DMS 273 (cell line): ENCODE measurements around the gene MIAT.
A peak's percentile ranks its signal among the peaks of the same experiment; 100 is the strongest.

ENCODE experiments used
- DNase-seq: peaks from one replicate; lab custom pipeline; 2025; ENCODE audit not compliant: unreplicated experiment; lab: John Stamatoyannopoulos, UW

MIAT gene

DNA sequence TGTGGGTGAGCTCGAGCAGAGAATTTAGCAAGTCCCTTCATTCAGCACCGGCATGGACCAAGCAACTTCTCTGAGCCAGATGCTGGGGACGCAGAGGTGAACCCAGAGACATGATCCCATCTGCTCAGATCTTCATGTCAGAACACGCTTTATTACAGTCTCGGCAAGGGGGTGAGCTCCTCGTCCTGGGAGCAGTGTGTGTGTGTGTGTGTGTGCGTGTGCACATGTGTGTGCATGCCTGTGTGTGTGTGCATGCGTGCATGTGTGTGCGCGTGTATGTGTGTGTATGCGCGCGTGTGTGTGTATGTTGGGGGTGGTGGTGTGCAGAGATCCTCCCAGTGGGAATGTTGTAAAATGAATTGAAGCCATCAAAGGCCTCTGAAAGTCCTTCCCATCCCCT lies 9.8 kb downstream of the MIAT start:
- peak; percentile 66 for DNase-seq

DNA sequence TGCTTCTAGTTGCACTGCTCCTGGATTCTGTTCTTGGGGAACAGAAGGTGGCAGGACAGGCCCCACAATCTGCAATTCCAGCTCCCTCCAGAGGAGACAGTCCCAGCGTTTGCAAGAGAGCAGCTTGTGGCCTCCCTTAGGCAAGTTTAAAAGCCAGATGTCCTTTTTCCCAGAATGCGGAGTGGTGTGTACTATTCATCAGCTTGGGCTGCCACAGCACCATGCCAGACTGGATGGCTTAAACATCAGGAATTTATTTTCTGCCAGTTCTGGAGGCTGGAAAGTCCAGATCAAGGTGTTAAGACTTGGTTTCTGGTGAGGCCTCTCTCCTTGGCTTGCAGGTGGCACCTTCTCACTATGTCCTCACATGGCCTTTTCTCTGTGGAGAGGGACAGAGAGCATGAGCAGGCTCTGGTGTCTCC lies 11.7 kb downstream of the MIAT start:
- DNase-seq, result peak; percentile 95

DNA sequence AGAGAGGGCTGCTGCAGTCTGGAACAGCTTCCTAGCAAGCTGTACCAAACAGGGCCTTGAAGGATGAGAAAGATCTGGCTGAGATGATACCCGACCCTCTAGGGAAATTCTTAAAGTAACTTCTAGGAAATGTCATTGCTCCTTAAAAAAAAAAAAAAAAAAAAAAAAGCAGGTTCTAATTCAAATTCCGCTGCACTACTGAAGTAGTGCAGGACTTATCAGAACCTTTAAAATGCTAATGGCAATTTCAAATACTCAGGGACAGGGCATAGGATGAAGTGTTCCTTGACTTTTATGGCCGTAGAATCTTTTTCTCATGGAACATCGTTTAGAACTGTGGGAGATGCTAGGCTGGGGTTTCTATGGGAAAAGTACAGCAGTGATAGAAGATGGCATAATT lies 13.1 kb downstream of the MIAT start:
- no peak for DNase-seq

DNA sequence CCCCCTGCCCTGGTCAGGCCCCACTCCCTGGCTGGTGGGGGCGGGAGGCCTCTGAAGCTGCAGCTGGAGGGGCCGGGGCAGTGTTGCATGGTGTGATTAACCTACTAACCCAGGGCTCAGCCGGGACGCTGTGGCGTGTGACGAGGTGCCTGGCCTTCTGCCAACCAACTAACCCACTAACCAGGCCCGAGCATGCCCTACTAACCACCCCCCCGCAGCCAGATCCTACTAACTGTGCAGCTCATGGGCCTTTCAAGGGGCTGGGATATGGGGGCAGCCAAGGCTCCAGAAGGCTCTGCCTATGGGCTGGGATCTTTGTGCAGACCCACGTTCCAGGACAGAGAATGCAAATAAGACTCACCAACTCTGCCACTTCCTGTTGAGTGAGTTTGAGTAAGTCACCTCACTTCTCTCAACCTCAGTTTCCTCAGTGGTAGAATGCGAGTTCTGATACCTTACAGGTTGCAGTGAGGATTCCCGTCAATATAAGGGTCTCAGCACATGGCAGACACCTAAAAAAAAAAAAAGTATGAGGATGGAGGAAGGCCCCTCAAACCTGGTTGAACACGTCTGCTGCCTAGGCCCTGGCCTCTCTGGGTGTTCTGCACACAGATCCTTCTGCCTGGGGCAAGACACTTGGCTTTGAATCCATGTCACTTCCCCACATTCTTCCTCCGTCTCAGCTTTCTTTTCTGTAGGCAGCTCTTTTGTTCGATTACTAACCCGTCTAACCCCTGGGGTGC lies 14.1 kb downstream of the MIAT start:
- peak; percentile 45 for DNase-seq

DNA sequence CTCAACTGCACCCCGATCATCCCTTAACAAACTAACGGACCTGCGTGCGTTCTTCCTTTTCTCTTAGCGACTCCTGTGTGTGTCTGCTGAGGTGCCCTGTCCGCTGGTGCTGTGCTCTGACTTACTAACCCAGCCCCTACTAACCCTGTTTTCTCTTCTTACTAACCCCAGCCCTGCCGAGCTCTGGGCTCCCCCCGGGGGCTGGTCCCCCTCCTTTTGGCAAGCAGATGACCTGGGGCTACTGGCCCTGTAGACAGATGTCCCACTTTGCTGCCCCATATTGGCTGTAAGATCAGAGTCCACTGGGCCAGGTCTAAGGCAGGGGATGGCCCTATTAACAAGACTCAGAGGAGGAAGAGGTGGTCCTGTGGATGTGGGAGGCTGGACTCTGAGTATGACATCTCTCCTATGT lies 14.7 kb downstream of the MIAT start:
- no peak for DNase-seq

DNA sequence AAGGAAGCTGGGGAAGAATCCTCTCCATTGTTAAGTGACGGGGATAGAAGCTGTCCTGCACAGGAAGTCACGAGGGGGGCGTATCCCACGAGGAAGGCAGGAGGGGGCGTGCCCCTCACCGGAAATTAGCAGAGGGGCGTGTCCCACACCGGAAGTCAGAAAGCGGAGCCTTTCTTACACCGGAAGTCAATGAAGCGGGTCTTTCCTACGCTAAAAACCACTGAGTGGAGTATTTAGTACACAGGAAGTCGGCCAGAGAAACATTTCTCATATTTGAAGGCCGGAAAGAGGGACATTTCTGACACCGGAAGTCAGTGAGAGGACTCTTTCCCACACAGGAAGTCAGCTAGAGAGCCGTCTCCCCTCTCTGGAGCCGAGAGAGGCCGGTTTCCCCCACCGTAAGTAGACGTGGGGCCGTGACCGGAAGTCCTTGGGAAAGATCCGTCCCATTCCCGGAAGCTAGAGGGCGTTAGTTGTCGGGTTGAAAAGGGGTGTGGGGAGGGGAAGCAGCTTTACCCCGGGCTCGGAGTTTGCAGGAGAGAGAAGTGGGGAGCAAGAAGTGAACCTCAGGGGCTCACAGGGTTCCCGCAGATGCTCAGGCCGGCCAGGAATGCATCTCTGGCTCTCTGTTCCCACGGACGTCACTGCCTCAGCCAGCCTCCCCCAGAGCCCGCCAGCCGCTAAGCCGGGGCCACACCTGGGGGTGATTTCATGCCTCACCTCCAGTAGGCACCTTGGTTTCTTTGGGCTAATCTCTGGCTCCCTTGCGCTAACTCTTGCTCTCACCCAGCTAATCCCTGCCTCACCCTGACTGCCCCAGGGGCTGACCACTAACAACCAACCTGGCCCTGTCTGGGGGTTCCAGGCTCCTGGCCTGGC lies 15.4 kb downstream of the MIAT start:
- DNase-seq, result peak; percentile 97

DNA sequence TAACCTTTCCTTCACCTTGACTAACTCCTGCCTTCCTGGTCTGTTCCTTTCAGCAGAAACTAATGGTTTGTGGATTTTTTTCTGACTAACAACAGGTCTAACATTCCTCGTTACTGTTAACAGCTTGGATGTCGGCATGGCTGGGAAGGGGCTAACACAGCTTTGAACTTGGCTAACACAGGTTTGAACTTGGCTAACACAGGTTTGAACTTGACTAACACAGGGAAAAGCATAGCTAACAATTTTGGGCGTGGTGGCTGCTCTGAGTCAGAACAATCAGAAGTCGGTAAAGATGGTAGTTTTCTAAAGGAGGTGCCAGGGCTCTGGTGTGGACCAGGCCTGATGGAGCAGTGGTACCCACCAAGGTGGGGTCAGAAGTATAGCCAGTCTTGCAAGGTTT lies 16.1 kb downstream of the MIAT start:
- no peak for DNase-seq

DNA sequence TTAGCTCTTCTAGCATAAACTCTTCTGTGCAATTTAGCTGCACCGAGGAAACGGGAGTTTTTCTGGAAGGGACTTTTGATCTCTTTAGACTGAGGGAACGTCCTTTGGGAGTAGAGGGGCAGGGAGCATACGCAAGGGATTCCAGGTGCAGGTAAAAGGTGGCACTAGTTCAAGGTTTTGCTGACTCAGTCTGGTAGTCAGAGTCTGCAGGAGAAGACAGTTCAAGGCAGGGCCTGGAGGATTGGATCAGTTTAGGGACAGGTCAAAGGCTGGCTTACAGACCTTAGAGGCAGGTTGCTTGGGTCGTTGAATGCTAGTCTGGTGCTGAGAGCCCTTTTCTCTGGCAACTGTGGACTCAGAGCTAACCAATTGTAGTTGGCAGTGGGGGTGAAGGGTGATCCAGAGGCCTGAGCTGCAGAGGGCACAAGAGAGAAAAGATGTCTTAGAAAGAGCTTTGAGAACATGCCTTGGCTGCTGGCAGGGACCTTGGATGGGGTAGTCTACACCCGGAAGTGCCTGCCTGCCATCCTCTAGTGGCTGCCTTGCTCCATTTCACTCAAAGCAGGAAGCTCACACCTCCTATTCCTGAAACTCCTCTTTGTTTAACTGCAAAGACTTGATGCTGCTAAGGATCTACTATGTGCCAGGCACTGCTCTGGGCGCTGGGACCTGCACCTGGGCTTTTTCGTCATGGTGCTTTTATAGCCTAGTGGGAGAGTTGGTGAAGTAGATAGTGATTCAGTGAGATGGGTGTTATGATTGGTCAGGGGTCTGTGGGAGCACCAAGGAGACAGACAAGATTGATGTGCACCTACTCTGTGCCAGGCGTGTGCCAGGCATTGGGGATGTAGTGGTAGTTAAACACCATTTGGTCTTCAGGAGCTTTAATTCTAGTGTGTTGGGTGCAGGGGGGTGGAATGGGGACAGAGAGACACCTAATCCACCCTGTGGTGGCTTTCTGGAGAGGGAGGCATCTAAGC lies 17.1 kb downstream of the MIAT start:
- no peak for DNase-seq

DNA sequence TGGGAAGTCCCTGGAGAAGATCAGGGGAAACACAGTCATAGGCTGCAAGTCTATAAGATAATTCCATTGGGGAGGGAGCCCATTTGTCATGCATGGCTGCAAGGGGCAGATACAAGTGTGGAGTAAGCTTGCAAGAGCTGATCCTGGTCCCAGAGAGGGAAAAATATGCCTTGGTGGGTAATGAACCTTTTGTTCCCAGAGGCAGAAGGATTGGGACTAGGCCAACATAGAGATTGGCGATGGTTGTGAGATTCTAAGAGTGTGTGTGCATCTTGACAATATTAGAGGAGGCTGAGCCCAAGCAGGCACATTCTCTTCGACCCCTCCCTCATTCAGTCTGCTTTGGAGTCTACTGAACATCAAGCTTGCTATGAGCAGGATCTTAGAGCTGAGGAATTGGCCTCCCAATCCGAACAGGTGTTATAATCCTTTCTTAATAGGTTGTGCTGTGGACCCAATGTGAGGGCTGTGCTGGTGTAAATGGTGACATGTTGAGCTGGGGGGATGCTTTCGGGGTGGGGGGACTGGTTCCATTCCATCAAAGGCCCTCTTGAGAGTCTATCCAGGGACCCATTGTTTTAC lies 18.4 kb downstream of the MIAT start:
- DNase-seq, result no peak

DNA sequence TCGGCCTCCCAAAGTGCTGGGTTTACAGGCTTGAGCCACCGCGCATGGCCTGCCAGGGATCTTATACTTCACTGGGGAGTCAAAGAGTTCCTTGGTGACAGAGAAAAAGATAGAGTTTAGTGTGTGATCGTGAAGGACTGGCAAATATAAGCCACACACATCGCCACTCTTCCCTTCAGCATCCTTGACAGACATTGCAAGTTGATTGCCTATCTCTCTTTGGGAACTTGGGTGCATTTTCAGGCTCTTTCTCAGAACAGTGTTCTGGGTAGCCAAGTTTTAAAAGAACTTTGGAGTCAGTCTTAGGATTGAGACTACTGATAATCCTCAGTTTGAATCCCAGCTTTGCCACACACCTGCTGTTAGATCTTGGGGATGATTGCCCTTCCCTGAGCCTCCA lies 19.8 kb downstream of the MIAT start:
- no peak for DNase-seq

DNA sequence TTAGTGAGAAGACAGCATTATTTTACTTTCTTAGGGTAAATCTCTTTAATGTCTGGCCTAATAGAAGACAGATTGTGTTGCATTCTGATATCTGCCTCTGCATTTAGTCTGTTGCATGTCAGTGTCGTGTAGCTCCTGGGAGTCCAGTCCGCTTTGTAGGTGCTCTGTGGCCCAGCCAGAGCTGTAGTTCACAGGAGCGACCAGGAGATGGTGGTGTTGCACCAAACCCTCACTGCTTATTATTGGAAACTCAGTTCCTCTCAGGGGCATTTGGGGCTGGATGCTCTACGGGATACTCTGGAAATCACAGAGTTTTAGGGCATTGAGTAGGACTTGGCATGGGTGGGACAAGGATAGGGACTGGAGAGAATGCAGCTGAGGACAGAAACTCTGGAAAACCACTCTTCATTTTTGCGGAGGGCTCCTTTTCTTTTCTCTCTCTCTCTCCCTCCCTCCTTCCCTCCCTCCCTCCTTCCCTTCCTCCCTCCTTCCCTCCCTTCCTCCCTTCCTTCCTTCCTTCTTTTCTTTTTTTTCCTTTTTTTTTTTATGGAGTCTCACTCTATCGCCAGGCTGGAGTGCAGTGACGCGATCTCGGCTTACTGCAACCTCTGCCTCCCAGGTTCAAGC lies 21.7 kb downstream of the MIAT start:
- peak; percentile 79 for DNase-seq

DNA sequence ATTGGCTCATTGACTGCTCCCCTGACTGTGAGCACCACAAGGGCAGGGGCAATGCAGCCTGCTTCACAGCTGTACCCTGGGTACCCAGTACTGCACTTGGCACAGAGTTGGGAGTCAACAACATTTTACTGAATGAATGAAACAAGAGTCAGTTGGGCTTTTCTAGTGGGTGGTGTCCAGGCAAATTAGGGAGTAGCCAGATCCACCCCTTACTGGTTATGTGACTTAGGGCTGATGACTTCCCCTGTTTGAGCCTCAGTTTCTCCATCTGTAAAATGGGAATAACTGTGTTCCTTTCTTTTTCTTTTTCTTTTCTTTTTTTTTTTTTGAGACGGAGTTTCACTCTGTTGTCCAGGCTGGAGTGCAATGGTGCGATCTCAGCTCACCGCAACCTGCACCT lies 23.1 kb downstream of the MIAT start:
- no peak for DNase-seq

DNA sequence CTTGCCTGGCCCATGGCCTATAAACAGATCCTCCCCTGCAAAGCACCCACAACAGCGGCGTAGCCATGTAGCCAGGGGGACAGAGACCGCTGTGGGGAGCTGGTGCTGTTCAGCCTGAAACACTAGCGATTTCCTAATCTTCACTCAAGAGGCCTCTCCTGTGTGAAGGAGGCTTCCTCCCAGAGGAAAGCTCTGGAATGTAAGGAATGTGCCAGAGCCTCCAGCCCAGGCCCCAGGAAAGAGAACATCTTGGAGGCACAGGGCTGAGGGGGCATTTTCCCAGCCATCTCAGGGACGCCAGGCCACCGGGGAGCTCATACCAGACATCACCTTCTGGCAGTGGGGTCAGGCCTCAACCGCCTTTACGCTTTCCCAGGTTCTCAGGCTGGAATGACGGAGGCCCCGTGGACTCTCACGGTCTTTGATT lies 24.0 kb downstream of the MIAT start:
- no peak for DNase-seq

DNA sequence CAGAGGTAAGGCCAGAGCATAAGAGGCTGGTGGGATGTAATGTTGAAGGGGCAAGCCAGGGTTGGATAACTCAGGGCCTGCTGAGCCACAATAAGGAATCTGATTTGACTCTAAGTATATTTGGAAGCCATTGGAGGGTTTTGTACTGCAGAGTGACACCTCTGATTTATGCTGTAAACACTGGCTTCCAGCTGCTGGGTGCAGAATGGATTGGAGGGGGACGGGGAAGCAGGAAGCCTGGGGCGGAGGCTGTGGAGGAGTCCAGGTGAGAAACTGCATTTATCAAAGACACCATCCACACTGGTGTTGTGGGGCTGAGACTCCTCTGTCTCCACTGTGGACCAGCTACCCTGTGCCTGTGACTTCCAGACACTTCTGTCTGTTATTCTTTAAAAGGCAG lies 26.8 kb downstream of the MIAT start:
- no peak for DNase-seq

DNA sequence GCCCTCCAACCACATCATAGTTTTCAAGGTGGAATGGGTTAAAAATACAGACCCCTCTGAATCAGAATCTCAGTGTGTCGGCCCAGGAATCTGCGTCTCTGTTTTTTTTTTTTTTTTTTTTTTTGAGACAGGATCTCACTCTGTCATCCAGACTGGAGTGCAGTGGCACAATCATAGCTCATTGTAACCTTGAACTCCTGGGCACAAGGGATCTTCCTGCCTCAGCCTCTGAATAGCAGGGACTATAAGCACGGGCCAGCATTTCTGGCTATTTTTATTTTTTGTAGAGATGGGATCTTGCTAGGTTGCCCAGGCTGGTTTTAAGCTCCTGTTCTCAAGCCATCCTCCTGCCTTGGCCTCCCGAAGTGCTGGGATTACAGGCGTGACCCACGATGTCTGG lies 28.2 kb downstream of the MIAT start:
- no peak for DNase-seq

DNA sequence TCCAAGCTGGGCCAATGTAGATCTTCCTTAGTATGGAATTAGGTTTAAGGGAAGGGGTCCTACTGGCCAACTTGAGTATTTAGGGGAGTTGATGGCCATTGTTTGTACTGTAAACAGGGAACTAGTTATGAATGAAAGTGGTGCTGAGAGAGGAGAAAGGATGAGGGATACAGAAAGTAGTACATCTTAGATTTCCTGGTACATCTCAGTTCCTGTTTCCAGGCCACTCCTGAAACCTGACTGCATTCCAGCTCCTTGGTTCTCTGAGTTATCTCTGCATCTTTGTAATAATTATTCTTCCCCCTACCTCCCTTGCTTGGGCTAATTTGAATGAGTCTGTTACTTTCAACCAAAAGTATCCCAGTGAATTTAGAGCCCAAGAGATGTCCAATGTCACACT lies 30.1 kb downstream of the MIAT start:
- DNase-seq, result no peak

DNA sequence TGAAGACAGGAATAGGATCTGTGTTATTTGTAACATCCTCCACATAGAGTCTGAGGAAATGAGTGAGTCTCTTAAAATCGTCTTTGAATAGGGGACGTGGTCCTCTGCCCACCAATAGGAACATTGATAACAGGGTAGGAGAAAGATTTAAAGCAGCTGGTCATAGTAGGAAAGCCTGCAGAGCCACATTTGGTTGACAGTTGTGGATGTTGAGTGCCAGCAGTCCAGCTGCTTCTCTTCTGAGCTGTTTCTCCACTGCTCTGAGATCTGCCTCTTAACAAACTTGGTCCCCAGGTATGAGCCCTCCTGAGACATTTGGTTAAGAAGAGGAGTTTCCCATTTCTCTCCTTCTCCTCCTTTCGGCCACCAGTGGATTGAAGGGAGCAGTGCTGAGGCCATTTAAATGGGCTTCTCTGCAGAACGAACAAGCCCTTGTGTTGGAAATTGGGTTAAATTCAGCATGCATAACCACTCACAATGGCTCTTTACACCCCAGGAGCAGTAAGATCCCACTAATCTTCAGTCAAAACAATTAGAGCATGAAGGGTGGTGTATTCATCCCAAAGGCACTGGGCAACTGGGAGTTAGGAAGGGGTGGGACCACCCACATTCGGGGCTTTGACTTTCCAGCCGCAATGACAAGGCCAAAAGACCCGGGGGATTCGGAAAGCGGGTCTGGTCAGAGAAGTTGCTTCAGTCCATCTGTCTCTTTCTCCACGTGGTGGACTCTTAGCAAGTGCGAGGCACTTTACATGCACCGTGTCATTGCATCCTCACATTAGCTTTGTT lies 32.3 kb downstream of the MIAT start:
- no peak for DNase-seq

DNA sequence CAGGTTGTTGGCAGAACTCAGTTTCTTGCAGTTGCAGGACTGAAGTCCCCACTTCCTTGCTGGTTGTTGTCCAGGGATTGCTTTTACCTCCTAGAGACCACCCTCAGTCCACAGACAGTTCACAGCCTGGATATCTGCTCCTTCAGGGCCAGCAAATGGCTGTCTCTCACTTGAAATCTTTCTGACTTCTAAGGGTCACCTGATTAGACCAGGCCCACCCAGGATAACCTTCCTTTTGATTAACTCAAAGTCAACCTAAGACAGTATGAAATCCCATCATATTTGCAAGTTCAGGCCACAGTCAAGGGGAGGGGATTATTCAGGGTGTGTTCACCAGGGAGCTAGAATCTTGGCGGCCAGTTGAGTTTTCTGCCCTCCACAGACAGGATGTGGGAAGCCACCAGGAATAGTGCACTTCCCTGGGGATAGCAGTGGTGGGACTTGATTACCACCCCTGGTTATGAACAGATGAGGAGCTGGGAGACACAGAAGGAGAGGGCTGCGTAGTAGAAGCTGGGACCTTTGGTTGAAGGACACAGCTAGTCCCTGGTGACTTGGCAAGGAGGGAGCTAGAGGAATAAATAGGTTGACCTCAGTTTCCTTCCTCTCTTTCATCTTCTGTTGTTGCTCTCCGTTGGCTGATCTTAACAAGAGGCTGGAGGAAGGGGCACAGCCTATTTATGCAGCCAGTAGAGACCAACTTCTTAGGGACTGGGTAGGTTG lies 33.4 kb downstream of the MIAT start:
- DNase-seq, result no peak

DNA sequence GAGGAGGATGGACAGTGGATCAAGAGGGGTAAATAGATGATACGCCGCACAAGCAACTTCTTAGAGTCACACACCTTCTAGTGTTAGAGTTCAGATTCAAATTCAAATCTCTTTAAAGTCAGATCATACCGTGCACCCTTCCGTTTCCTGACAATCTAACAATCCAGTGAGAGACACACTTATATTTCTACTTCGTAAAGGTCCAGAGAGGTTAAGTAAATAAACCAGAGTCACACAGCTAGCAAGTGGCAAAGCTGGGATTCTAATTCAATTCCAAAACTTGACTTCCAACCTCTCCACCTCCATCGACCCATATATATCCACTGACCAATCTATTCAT lies 34.0 kb downstream of the MIAT start:
- no peak for DNase-seq
